Measurements from ENCODE around the gene STXBP6. TPM values are rescaled to one million over a fixed set of nuclear protein-coding genes. Genes with fewer than 3 reads are reported as not detected.

STXBP6 gene
- total RNA-seq, 2 experiments from 2014 or later = not detected

- H3K4me3 Mint-ChIP-seq = no peak overlapping the region
- H3K4me1 ChIP-seq (ENCODE audit: insufficient read depth, low read length) = no peaks in the 10 kb centered on the region
- POLR2A ChIA-PET = no interaction called here
- DNase-seq = no peak
- no peaks in the 10 kb centered on the region for H3K36me3 Mint-ChIP-seq (ENCODE audit: low read depth)
- no peak for ATAC-seq (ENCODE audit: poor library complexity)
- H3K9me3 ChIP-seq (ENCODE audit: control insufficient read depth in 1 of 2, insufficient read depth in 1 of 2, low read length in 2 of 2) = no peaks in the 10 kb centered on the region
- CTCF ChIA-PET = no interaction called here
- H3K27ac Mint-ChIP-seq = no peak overlapping the region
- no peaks in the 10 kb centered on the region for H3K36me3 ChIP-seq (ENCODE audit: insufficient read depth, low read length)
- H3K27me3 Mint-ChIP-seq = peaks cover 18% of the 10 kb centered on the region
- no peak overlapping the region for H3K4me3 ChIP-seq (ENCODE audit: low read length)
- H3K4me1 Mint-ChIP-seq (ENCODE audit: low read depth) = no peaks in the 10 kb centered on the region
- H3K9me3 Mint-ChIP-seq = no peaks in the 10 kb centered on the region
- intact Hi-C loops (cut with DNase I, micrococcal nuclease) = no loop called here
- no peak overlapping the region for H3K27ac ChIP-seq (ENCODE audit: low read depth in 1 of 2, low read length in 2 of 2)
- H3K27me3 ChIP-seq (ENCODE audit: control insufficient read depth in 1 of 2, insufficient read depth in 2 of 2, low read length in 2 of 2) = peaks cover 0 to 10% of the 10 kb centered on the region in 2 experiments
- no peak for TF ChIP-seq CTCF (IDR thresholded peaks at IDR 0.05)
These were observed 145.4 kb downstream of the STXBP6 start for GRCh38 chr14:24904533-24904932.

- DNase-seq (no peak), ATAC-seq (ENCODE audit: poor library complexity) (no peak)
- intact Hi-C loops (cut with DNase I, micrococcal nuclease) = no loop called here
- no peaks in the 10 kb centered on the region for H3K4me1 Mint-ChIP-seq (ENCODE audit: low read depth)
- no peaks in the 10 kb centered on the region for H3K36me3 ChIP-seq (ENCODE audit: insufficient read depth, low read length)
- H3K4me3 ChIP-seq (ENCODE audit: low read length) = no peak overlapping the region
- no peak overlapping the region for H3K27ac ChIP-seq (ENCODE audit: low read depth in 1 of 2, low read length in 2 of 2)
- ChIA-PET CTCF (no interaction called here), POLR2A (no interaction called here)
- H3K27me3 Mint-ChIP-seq = peaks cover 18% of the 10 kb centered on the region
- no peak overlapping the region for H3K4me3 Mint-ChIP-seq
- no peaks in the 10 kb centered on the region for H3K9me3 Mint-ChIP-seq
- no peaks in the 10 kb centered on the region for H3K36me3 Mint-ChIP-seq (ENCODE audit: low read depth)
- peaks cover 0 to 4% of the 10 kb centered on the region in 2 experiments for H3K27me3 ChIP-seq (ENCODE audit: control insufficient read depth in 1 of 2, insufficient read depth in 2 of 2, low read length in 2 of 2)
- no peaks in the 10 kb centered on the region for H3K9me3 ChIP-seq (ENCODE audit: control insufficient read depth in 1 of 2, insufficient read depth in 1 of 2, low read length in 2 of 2)
- no peaks in the 10 kb centered on the region for H3K4me1 ChIP-seq (ENCODE audit: insufficient read depth, low read length)
- H3K27ac Mint-ChIP-seq = no peak overlapping the region
- TF ChIP-seq CTCF (IDR thresholded peaks at IDR 0.05) = no peak
These were observed 146.6 kb downstream of the STXBP6 start for GRCh38 chr14:24903337-24903736.

GRCh38 chr14:24900269-24901100 lies 149.5 kb downstream of the STXBP6 start:
- no peak overlapping the region for H3K4me3 Mint-ChIP-seq
- no peaks in the 10 kb centered on the region for H3K4me1 Mint-ChIP-seq (ENCODE audit: low read depth)
- TF ChIP-seq CTCF (IDR thresholded peaks at IDR 0.05) = no peak
- H3K36me3 ChIP-seq (ENCODE audit: insufficient read depth, low read length) = no peaks in the 10 kb centered on the region
- POLR2A ChIA-PET = no interaction called here
- CTCF ChIA-PET = no interaction called here
- ATAC-seq (ENCODE audit: poor library complexity) (no peak), DNase-seq (no peak)
- H3K27ac ChIP-seq (ENCODE audit: low read depth in 1 of 2, low read length in 2 of 2) = no peak overlapping the region
- H3K27me3 ChIP-seq (ENCODE audit: control insufficient read depth in 1 of 2, insufficient read depth in 2 of 2, low read length in 2 of 2) = peaks cover 0 to 2% of the 10 kb centered on the region in 2 experiments
- H3K27me3 Mint-ChIP-seq = peaks cover 20% of the 10 kb centered on the region
- no peaks in the 10 kb centered on the region for H3K36me3 Mint-ChIP-seq (ENCODE audit: low read depth)
- H3K4me1 ChIP-seq (ENCODE audit: insufficient read depth, low read length) = no peaks in the 10 kb centered on the region
- no peak overlapping the region for H3K4me3 ChIP-seq (ENCODE audit: low read length)
- H3K27ac Mint-ChIP-seq = no peak overlapping the region
- intact Hi-C loops (cut with DNase I, micrococcal nuclease) = no loop called here
- H3K9me3 Mint-ChIP-seq = no peaks in the 10 kb centered on the region
- no peaks in the 10 kb centered on the region for H3K9me3 ChIP-seq (ENCODE audit: control insufficient read depth in 1 of 2, insufficient read depth in 1 of 2, low read length in 2 of 2)

Measured in CD4-positive, alpha-beta T cell (primary cell).